HL-60 (cell line): ENCODE results near the gene QRFP.

Source experiments
- DNase-seq, 2 experiments: peaks; one replicate each; pipeline ENCODE4 v3.0.0-alpha.2; 2010 to 2020; ENCODE audit warnings: low read depth in 1 of 2, low spot score in 1 of 2
- H3K27ac ChIP-seq: fragments of 250-450 bp; sonication (Bioruptor Pico); replicated peaks from 2 replicates; pipeline ENCODE4 v1.5.1; 2020; ENCODE audit warnings: mild to moderate bottlenecking, moderate library complexity
- H3K27me3 ChIP-seq: fragments of 250-450 bp; sonication (Bioruptor Pico); 2 replicates; pipeline ENCODE4 v1.5.1; 2021; ENCODE audit warnings: mild to moderate bottlenecking, moderate library complexity; ENCODE audit not compliant: insufficient read depth, poor library complexity, severe bottlenecking
- H3K4me3 ChIP-seq: replicated peaks from 2 replicates; pipeline ENCODE4 v1.5.1; 2011; ENCODE audit warnings: mild to moderate bottlenecking, control low read depth, low read length; ENCODE audit not compliant: insufficient read depth
- CTCF ChIP-seq: IDR thresholded peaks from one replicate; pipeline ENCODE4 v1.5.1; 2011; ENCODE audit warnings: low read length, control low read depth, inconsistent platforms; ENCODE audit not compliant: insufficient read depth
- GABPA ChIP-seq: IDR thresholded peaks from 2 replicates; pipeline ENCODE4 v1.6.1; 2012; ENCODE audit warnings: low read depth
- POLR2AphosphoS5 ChIP-seq: IDR thresholded peaks from 2 replicates; pipeline ENCODE4 v1.6.1; 2012; ENCODE audit warnings: low read depth
- REST ChIP-seq: IDR thresholded peaks from 2 replicates; pipeline ENCODE4 v1.6.1; 2012; ENCODE audit warnings: low read depth; ENCODE audit not compliant: insufficient replicate concordance
- SPI1 ChIP-seq: IDR thresholded peaks from 2 replicates; pipeline ENCODE4 v1.6.1; 2012; ENCODE audit warnings: low read depth, mild to moderate bottlenecking, borderline replicate concordance

The QRFP gene

GRCh38 chr9:130919559-130920145, 23.0 kb upstream of the QRFP start:
- no peak overlapping the region for H3K4me3 ChIP-seq
- no peak for TF ChIP-seq GABPA
- H3K27ac ChIP-seq: no peak overlapping the region
- no peak for DNase-seq
- peaks cover 7% of the 10 kb centered on the region for H3K27me3 ChIP-seq

- TF ChIP-seq REST: no peak
- no peak for TF ChIP-seq SPI1
- no peak for TF ChIP-seq POLR2AphosphoS5
- no peak for TF ChIP-seq CTCF
- TF ChIP-seq GABPA: no peak
- Histone ChIP-seq H3K27me3 (peaks cover 6% of the 10 kb centered on the region), H3K27ac (no peak overlapping the region), H3K4me3 (no peak overlapping the region)
- no peak for DNase-seq
These were observed 22.4 kb upstream of the QRFP start for GRCh38 chr9:130918826-130919558.

GRCh38 chr9:130918101-130918825, 21.7 kb upstream of the QRFP start:
- TF ChIP-seq REST (no peak), CTCF (no peak), POLR2AphosphoS5 (no peak), SPI1 (no peak), GABPA (no peak)
- no peak overlapping the region for H3K27ac ChIP-seq
- H3K27me3 ChIP-seq: peaks cover 6% of the 10 kb centered on the region

GRCh38 chr9:130917168-130917960, 20.8 kb upstream of the QRFP start:
- no peak for TF ChIP-seq CTCF
- no peak for TF ChIP-seq GABPA
- TF ChIP-seq SPI1: no peak
- no peak for TF ChIP-seq POLR2AphosphoS5
- TF ChIP-seq REST: no peak
- no peak for DNase-seq
- no peaks in the 10 kb centered on the region for H3K27me3 ChIP-seq
- no peak overlapping the region for H3K4me3 ChIP-seq
- H3K27ac ChIP-seq: no peak overlapping the region

More at GRCh38 chr9:130918101-130918825, 21.7 kb upstream of the QRFP start:
- no peak for DNase-seq
- no peak overlapping the region for H3K4me3 ChIP-seq
